Measurements from ENCODE around the gene TIPARP. TPM values are rescaled to one million over a fixed set of nuclear protein-coding genes. Genes with fewer than 3 reads are reported as not detected.

The TIPARP gene
- total and polyA plus RNA-seq, 2 of the 8 experiments (the other 6 are each of a cell fraction or from before 2014, with no cell fraction given), result 1.6 to 5.8 TPM

DNA sequence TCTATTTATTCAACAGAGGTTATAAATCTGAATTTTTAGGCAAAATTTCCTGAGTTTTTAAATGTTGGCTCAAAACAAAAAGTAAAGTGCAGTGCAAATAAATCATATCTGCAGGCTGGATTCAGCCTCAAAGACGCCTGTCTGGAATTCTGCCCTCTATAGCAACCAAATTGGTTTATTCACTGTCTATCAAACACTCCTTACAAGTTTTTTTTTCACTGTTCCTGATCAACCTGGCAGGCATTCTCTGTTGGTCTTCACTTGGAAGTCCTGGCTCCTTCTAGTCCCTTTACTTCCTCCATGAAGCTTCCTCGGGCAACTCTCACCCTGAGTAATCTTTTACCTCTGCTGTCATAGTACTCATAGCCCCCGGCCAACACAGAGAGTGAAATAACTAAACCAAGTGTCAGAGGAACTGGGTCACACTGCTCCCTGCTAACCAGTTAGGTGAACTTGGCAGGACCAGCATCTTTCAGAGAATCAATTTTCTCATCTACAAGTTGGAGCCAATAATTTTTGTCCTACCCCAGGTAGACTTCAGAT, 36.8 kb upstream of the TIPARP start:
- Histone ChIP-seq H3K9ac (replicated peaks in 1 of 4; ENCODE audit: extremely low read depth in 1 of 4, low read depth in 3 of 4, low read length in 3 of 4) (no peak overlapping the region), H4K5ac (ENCODE audit: insufficient read length, low read depth, low read length) (no peak overlapping the region), H4K8ac (ENCODE audit: extremely low read depth, insufficient read depth, low read length) (no peak overlapping the region), H3K14ac (ENCODE audit: insufficient read length) (no peak overlapping the region), H2BK15ac (ENCODE audit: low read length) (no peak overlapping the region), H3K4me1 (replicated peaks in 1 of 4; ENCODE audit: control insufficient read depth in 3 of 4, insufficient read depth in 4 of 4, low read length in 3 of 4) (peaks cover 0 to under 1% (median 0%) of the 10 kb centered on the region in 4 experiments; a peak in 1 of 7 replicates), H3K23ac (ENCODE audit: insufficient read length) (no peak overlapping the region), H2BK5ac (ENCODE audit: low read depth, low read length) (no peak overlapping the region), H4K20me1 (replicated peaks in 1 of 2; ENCODE audit: control insufficient read depth in 1 of 2, insufficient read depth in 2 of 2, low read length in 2 of 2) (no peaks in the 10 kb centered on the region), H3K56ac (replicated peaks; ENCODE audit: insufficient read length, low read depth, low read length) (no peak overlapping the region), H3K4ac (replicated peaks; ENCODE audit: insufficient read length, low read depth, low read length) (no peak overlapping the region), H3K18ac (ENCODE audit: extremely low read depth, low read length) (no peak overlapping the region), H3K27me3 (replicated peaks in 1 of 4; ENCODE audit: control insufficient read depth in 3 of 4, extremely low read depth in 1 of 4, insufficient read depth in 3 of 4, low read length in 3 of 4) (no peaks in the 10 kb centered on the region; a peak in 1 of 7 replicates), H3K23me2 (ENCODE audit: low read depth, low read length) (no peaks in the 10 kb centered on the region; the same call in 1 of the 2 replicates), H3K4me2 (ENCODE audit: insufficient read depth in 1 of 2, low read depth in 2 of 2, low read length in 2 of 2) (no peak overlapping the region), H3K79me1 (ENCODE audit: low read depth, low read length) (no peaks in the 10 kb centered on the region), H3K36me3 (ENCODE audit: control insufficient read depth in 2 of 4, insufficient read depth in 4 of 4, low read length in 3 of 4) (no peaks in the 10 kb centered on the region), H3K27ac (ENCODE audit: low read depth, low read length) (no peak overlapping the region), H3K4me3 (ENCODE audit: extremely low read depth in 1 of 4, insufficient read depth in 2 of 4, low read depth in 3 of 4, low read length in 4 of 4) (no peak overlapping the region), H3K79me2 (ENCODE audit: control insufficient read depth in 1 of 2, insufficient read depth in 2 of 2, low read length in 2 of 2) (no peaks in the 10 kb centered on the region), H2AK5ac (ENCODE audit: low read depth, low read length) (no peak overlapping the region), H2BK20ac (ENCODE audit: low read length) (no peak overlapping the region), H4K91ac (replicated peaks; ENCODE audit: insufficient read length, low read length) (no peak overlapping the region), H2AFZ (ENCODE audit: low read length) (no peak overlapping the region), H2BK12ac (ENCODE audit: low read depth, low read length) (no peak overlapping the region), H3K9me3 (ENCODE audit: insufficient read depth in 2 of 2, low read depth in 1 of 2, low read length in 1 of 2) (no peaks in the 10 kb centered on the region), H2BK120ac (replicated peaks; ENCODE audit: low read depth, low read length) (no peak overlapping the region)
- CTCF ChIA-PET (ENCODE audit: partially characterized antibody), result no interaction called here
- POLR2A ChIA-PET (ENCODE audit: partially characterized antibody), result interaction anchor here (1.5 kb wide), 1 partner anchor 83 kb away, joined by 6 read pairs; the partner anchor contains the start of gene SSR3
- DNase-seq (ENCODE audit: low read depth in 1 of 2, low spot score in 2 of 2), result no peak
- no peak for FAIRE-seq
- 63% methylated on average over 3 of the region's 3 CpGs; no CpG with 5 or more reads in 1 of the 2 experiments for WGBS, 2 experiments (ENCODE audit: extremely low coverage in 1 of 2, insufficient coverage in 1 of 2, insufficient read length in 1 of 2, insufficient replicate concordance in 2 of 2, low coverage in 1 of 2, low lambda C conversion rate in 2 of 2, missing lambda C conversion rate in 1 of 2)
- TF ChIP-seq HDAC2 (IDR thresholded peaks at IDR 0.05; ENCODE audit: borderline replicate concordance in 1 of 2, low read depth in 2 of 2, low read length in 2 of 2) (no peak), KDM1A (IDR thresholded peaks at IDR 0.05; ENCODE audit: borderline replicate concordance, low read length) (no peak), NRF1 (IDR thresholded peaks at IDR 0.05; ENCODE audit: low read depth, low read length) (no peak), BCL11A (IDR thresholded peaks at IDR 0.05; ENCODE audit: low read depth in 2 of 2, low read length in 2 of 2) (no peak), ASH2L (IDR thresholded peaks at IDR 0.05; ENCODE audit: low read length) (no peak), HDAC6 (IDR thresholded peaks at IDR 0.05; ENCODE audit: low read depth, low read length) (no peak)
